ENCODE measurements around the gene ZNF318. TPM values are rescaled to one million over a fixed set of nuclear protein-coding genes. Genes with fewer than 3 reads are reported as not detected.
"Not testable (repeated sequence)": the region's sequence is repeated elsewhere in the genome, so short reads cannot be mapped to it uniquely, and the experiment has no call there.

The ZNF318 gene
- total RNA-seq, 1 experiment from 2014 or later: 17.1 TPM

DNA sequence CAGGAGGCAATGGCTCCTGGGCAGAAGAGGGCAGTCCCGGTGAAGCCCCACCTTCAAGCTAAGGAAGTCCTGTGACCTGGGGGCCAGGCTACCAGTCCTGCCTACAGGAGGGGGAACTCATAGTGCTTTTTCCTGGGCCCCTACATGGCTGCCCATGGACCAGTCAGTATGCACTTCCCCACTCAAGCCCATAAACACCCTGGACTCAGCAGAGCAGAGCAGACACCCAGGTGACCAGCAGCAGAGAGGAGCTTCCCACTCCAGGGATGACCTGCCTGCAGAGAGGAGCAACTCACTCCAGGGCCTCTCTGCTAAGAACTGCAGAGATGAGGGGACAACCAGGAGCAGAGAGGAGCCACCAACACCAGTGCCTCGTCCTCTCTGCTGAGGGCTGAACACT, 43.6 kb upstream of the ZNF318 start:
- Histone ChIP-seq H2AFZ (no peak overlapping the region), H3K9me2 (ENCODE audit: insufficient read depth) (no peaks in the 10 kb centered on the region), H3K4me3 (no peak overlapping the region), H3K36me3 (ENCODE audit: low read depth) (no peaks in the 10 kb centered on the region), H3K9me3 (ENCODE audit: insufficient read depth, low read depth) (no peaks in the 10 kb centered on the region), H3K27ac (no peak overlapping the region), H3K27me3 (ENCODE audit: insufficient read depth, low read depth) (no peaks in the 10 kb centered on the region), H3K4me1 (replicated peaks; ENCODE audit: insufficient read depth) (no peaks in the 10 kb centered on the region), H3K79me2 (ENCODE audit: low read depth) (no peaks in the 10 kb centered on the region), H4K20me1 (ENCODE audit: insufficient read depth) (no peaks in the 10 kb centered on the region), H3F3A (ENCODE audit: insufficient read depth, low read depth) (no peaks in the 10 kb centered on the region), H3K4me2 (no peak overlapping the region)
- intact Hi-C loops (cut with micrococcal nuclease; ENCODE audit: unreplicated experiment): no loop called here
- POLR2A ChIA-PET (ENCODE audit: unreplicated experiment): no interaction called here
- TF ChIP-seq, protein P1, sequence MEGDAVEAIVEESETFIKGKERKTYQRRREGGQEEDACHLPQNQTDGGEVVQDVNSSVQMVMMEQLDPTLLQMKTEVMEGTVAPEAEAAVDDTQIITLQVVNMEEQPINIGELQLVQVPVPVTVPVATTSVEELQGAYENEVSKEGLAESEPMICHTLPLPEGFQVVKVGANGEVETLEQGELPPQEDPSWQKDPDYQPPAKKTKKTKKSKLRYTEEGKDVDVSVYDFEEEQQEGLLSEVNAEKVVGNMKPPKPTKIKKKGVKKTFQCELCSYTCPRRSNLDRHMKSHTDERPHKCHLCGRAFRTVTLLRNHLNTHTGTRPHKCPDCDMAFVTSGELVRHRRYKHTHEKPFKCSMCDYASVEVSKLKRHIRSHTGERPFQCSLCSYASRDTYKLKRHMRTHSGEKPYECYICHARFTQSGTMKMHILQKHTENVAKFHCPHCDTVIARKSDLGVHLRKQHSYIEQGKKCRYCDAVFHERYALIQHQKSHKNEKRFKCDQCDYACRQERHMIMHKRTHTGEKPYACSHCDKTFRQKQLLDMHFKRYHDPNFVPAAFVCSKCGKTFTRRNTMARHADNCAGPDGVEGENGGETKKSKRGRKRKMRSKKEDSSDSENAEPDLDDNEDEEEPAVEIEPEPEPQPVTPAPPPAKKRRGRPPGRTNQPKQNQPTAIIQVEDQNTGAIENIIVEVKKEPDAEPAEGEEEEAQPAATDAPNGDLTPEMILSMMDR (conservative IDR thresholded peaks at IDR 0.05): no peak
- no peak for TF ChIP-seq EZH2 (IDR thresholded peaks at IDR 0.05; ENCODE audit: low read depth)
- no peak for DNase-seq
- BruUV-seq (replicated peaks): no TSS peak
- CTCF ChIA-PET: interaction anchor here (0.6 kb wide), 1 partner anchor 125 kb away, joined by 3 read pairs; no protein-coding TSS in a partner anchor

DNA sequence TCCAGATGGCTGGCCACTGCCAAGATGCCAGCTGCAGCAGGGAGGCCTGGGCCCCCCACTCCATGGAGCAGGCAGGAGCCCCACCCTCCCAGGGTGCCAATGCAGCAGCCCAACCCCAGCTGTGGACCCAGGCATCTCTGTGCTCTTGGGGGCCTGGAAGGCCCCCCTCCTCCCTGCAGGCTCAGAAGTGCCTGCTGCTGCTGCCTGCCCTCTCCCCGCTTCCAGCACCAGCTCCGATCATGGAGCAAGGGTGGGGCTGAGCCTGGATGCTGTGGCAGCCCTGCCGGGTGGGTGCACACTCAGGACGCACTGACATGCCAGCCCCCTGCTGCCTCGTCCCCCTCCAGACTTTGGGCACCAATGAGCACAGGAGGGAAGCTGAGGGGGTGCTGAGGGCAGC, 43.1 kb upstream of the ZNF318 start:
- H3K27me3 ChIP-seq (ENCODE audit: insufficient read depth, low read depth): no peaks in the 10 kb centered on the region
- H3K4me1 ChIP-seq (replicated peaks; ENCODE audit: insufficient read depth): no peaks in the 10 kb centered on the region
- no peaks in the 10 kb centered on the region for H4K20me1 ChIP-seq (ENCODE audit: insufficient read depth)
- ChIA-PET CTCF (no interaction called here), POLR2A (ENCODE audit: unreplicated experiment) (no interaction called here)
- BruUV-seq (replicated peaks): no TSS peak
- H3K9me3 ChIP-seq (ENCODE audit: insufficient read depth, low read depth): no peaks in the 10 kb centered on the region
- H3K4me3 ChIP-seq: no peak overlapping the region
- intact Hi-C loops (cut with micrococcal nuclease; ENCODE audit: unreplicated experiment): no loop called here
- no peaks in the 10 kb centered on the region for H3F3A ChIP-seq (ENCODE audit: insufficient read depth, low read depth)
- no peak overlapping the region for H3K27ac ChIP-seq
- no peak overlapping the region for H3K4me2 ChIP-seq
- no peaks in the 10 kb centered on the region for H3K36me3 ChIP-seq (ENCODE audit: low read depth)
- TF ChIP-seq, protein P1 (conservative IDR thresholded peaks at IDR 0.05): no peak
- TF ChIP-seq EZH2 (IDR thresholded peaks at IDR 0.05; ENCODE audit: low read depth): no peak
- no peaks in the 10 kb centered on the region for H3K9me2 ChIP-seq (ENCODE audit: insufficient read depth)
- no peak for DNase-seq
- H2AFZ ChIP-seq: no peak overlapping the region
- no peaks in the 10 kb centered on the region for H3K79me2 ChIP-seq (ENCODE audit: low read depth)

DNA sequence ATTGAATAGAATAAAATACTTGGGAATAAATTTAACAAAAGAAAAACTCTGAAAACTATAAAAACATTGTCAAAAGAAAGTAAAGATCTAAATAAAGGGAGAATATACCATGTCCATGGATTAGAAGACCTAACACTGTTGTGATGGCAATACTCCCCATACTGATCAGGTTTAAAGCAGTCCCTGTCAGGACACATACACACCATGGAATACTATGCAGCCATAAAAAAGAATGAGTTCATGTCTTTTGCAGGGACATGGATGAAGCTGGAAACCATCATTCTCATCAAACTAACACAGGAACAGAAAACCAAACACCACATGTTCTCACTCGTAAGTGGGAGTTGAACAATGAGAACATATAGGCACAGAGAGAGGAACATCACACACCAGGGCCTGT, 41.3 kb upstream of the ZNF318 start:
- H3K9me3 ChIP-seq (ENCODE audit: insufficient read depth, low read depth); POLR2A ChIA-PET (ENCODE audit: unreplicated experiment); BruUV-seq (replicated peaks); H3K4me2 ChIP-seq; intact Hi-C loops (cut with micrococcal nuclease; ENCODE audit: unreplicated experiment); H3K79me2 ChIP-seq (ENCODE audit: low read depth); H3K4me3 ChIP-seq; H3F3A ChIP-seq (ENCODE audit: insufficient read depth, low read depth); CTCF ChIA-PET; DNase-seq; H2AFZ ChIP-seq; H3K27me3 ChIP-seq (ENCODE audit: insufficient read depth, low read depth); H3K27ac ChIP-seq; H3K36me3 ChIP-seq (ENCODE audit: low read depth); H4K20me1 ChIP-seq (ENCODE audit: insufficient read depth); H3K9me2 ChIP-seq (ENCODE audit: insufficient read depth); H3K4me1 ChIP-seq (replicated peaks; ENCODE audit: insufficient read depth): not testable (repeated sequence)

DNA sequence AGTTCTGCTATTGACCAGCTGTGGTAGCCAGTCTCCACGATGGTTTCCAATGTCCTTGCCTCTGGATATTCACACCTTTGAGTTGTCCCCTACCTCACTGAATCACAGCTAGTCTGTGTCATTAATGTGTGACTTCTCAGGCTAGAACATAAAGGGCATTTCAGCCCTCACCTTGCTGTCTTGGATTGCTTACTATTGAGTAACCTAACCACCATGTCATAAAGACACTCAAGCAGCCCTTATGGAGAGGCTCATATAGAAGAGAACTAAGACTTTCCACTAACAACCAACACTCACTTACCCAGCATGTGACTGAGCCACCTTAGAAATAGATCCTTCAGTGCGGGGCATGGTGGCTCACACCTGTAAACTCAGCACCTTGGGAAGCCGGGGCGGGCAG, 38.8 kb upstream of the ZNF318 start:
- H3K4me1 ChIP-seq (replicated peaks; ENCODE audit: insufficient read depth): peaks cover 12% of the 10 kb centered on the region
- no peak overlapping the region for H3K4me3 ChIP-seq
- H4K20me1 ChIP-seq (ENCODE audit: insufficient read depth): no peaks in the 10 kb centered on the region
- ChIA-PET CTCF (no interaction called here), POLR2A (ENCODE audit: unreplicated experiment) (no interaction called here)
- no peak overlapping the region for H3K4me2 ChIP-seq
- H3F3A ChIP-seq (ENCODE audit: insufficient read depth, low read depth): peaks cover 13% of the 10 kb centered on the region; the same call in 1 of the 2 replicates
- 0 out of 2 replicates have a peak, but pooled peaks cover 4% of the 10 kb centered on the region for H3K9me3 ChIP-seq (ENCODE audit: insufficient read depth, low read depth)
- no peak for DNase-seq
- intact Hi-C loops (cut with micrococcal nuclease; ENCODE audit: unreplicated experiment): no loop called here
- no peaks in the 10 kb centered on the region for H3K27me3 ChIP-seq (ENCODE audit: insufficient read depth, low read depth)
- no peak overlapping the region for H3K27ac ChIP-seq
- H3K36me3 ChIP-seq (ENCODE audit: low read depth): no peaks in the 10 kb centered on the region
- no peak overlapping the region for H2AFZ ChIP-seq
- TF ChIP-seq, protein P1 (conservative IDR thresholded peaks at IDR 0.05): no peak
- no peak for TF ChIP-seq EZH2 (IDR thresholded peaks at IDR 0.05; ENCODE audit: low read depth)
- BruUV-seq (replicated peaks): no TSS peak
- H3K79me2 ChIP-seq (ENCODE audit: low read depth): no peaks in the 10 kb centered on the region
- H3K9me2 ChIP-seq (ENCODE audit: insufficient read depth): no peaks in the 10 kb centered on the region

Data from PC-9 (cell line).